Embryonic facial prominence (tissue), 1 donor: ENCODE measurements around the gene SCCPDH.

Experiments used
- DNase-seq: peaks from one replicate; pipeline ENCODE4 v3.0.0-alpha.2; 2016; ENCODE audit errors: extremely low spot score

The SCCPDH gene

DNA sequence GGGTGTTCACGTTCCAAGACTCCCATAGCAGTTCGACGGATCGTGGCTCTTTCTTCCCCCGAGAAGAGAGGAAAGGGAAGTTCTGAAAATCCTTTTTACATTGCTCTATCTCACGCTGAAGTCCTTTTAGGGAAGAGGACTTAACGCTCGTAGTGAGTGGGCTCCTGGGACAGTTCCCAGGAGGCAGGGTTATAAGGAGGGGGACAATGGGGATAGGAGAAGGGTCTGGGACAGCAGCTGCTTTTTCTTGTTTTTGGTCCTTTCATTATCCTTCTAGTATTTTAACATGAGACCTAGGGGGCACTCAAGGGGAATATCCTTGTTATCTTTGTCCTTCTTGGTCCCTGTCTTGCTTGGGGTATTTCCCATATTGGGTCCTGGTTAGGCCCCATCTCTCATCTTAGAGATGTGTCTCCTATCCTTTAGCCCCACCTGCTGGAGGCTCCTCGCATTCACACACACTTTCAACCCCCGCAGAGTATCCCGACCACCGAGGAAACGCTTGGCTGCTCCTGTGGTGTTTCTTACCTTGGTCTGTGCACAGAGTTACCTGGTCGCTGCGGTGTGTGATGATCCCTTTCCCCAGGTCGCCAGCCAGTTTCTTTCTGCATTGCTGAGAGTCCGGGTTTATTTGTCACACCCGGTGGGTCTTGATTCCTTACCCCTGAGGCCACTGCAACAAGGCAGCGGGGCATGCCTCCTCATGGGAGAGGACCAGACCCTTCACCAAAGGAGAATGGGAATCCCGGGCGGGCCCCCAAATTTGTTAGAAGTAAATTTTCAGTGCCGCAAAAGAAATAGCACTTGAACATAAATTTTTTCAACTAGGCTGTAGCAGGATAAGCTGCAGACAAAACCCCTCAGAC is 29.7 kb downstream of the SCCPDH start:
- no peak for DNase-seq

DNA sequence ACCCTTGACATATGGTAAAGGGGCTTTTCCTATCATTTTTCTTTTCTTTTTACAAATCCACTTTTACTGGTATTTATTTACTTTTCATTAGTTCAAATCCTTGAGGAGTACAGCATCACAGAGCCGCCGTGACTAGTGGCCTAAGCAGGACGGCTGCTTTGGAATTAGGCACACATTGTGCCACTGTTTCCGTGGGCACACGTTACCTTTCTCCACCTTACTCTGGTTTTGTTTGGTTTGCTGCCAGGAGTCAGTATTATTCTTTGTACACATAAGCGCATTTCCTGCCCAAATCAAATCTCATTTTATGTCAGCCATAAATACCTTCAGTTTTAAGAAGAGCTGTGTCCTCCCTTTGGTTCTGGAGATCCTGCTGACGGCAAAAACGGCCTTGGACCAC is 31.2 kb downstream of the SCCPDH start:
- no peak for DNase-seq

DNA sequence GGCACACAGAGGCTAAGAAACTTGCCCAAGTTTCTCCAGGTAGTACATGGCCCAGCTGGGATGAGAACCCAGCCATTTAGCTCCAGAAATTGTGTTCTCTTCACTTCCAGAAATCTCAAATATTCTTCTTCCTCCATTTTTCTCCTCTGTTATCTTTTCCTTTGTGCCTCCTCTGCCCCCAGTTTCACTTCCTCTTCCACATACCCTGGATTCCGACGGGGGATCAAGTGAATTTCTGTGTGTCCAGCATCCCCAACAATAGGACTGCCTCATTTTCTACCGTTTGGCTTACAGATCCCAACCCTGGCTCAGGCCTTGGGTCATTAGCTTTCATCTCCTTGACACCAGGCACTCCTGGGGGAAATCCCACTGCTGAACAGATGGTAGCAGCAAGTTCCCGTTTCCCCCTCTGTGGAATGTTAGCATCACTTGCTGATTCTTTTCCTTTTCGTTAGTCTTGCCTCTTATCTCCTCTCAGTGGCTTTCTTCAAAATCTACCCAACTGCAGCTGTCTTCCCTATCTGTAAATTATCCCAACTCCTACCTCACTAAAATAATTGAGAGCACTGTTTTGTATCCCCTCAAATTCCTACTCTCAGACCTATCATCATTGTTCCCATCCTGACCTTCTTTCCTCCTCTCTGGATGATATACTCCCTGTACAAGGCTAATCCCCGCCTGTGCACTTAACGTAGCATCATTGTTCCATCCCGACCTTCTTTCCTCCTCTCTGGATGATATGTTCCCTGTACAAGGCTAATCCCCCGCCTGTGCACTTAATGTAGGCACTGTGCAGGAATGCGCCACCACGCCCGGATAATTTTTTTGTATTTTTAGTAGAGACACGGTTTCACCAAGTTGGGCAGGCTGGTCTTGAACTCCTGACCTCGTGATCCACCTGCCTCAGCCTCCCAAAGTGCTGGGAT is 36.5 kb downstream of the SCCPDH start:
- no peak for DNase-seq

DNA sequence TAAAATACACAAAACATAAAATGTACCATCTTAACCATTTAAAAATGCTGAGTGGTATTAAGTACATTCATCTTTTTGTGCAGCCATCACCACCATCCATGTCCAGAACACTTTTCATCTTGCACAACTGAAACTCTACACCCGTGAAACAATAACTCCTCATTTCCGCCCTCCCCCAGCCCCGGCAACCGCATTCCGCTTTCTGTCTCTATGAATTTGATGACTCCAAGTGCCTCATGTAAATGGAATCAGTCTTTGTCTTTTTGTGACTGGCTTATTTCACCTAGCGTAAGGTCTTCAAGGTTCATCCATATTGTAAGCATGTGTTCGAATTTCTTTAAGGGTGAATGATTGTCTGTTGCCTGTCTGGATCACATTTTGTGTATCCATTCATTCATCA is 37.2 kb downstream of the SCCPDH start:
- no peak for DNase-seq

DNA sequence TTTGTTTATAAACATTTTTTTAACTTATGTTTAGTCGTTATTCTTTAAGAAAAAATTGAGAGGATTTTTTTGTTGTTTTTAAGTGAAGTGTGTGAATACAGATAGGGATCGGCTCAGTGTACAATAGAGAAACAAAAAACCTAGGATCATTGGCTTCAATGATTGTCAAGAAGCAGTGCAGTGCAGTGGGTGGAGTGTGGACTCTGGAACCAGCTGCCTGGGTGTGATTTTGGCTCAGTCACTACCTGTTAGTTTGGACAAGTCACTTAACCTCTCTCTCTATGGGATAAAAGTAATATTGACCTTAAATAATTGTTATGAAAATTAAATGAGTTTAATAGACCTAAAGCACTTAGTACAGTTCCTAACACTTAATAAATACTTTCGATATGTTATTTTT is 41.3 kb downstream of the SCCPDH start:
- no peak for DNase-seq

DNA sequence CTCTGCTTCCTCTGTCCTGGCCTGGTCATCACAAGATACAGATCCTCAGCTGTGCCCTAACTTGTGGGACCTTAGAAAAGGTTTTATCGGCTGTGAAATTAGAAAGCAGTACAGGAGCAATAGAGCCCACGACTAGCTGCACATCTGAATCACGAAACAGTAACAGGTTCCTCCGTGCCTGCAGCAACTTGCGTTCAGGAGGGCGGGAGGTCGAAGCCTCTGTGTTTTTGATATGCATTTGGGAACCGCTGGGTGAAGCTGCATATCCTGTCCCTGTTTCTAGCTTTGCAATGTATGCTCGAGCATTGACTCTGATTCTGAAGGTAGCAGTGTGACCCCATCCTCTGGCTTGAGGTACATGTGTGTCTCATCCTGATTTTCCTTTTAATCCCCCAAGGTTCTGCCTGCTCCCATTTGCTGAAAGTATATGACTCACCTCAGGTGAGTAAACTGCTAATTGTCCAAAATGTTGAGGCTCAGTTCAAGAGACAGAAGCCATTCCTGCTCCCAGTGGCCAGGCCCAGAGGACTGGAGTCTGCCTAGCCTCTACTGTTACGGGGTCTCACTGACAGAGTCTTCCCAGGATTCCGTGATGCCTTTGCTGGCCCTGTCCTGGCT is 44.3 kb downstream of the SCCPDH start:
- no peak for DNase-seq

DNA sequence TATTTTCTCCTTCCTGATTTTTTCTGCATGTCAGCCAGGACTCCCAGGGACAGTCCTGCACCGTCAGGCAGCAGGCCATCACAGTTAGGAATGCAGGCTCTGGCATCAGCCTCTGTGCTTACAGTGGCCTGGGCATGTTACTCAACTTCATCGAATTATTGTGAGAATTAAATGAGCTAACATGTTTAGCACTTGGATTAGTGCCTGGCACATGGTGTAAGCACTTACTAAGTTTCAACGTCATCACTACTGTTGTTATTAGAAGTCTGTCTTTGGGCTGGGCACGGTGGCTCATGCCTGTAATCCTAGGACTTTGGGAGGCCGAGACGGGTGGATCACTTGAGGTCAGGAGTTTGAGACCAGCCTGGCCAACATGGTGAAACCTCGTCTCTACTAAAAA is 45.1 kb downstream of the SCCPDH start:
- DNase-seq: no peak

DNA sequence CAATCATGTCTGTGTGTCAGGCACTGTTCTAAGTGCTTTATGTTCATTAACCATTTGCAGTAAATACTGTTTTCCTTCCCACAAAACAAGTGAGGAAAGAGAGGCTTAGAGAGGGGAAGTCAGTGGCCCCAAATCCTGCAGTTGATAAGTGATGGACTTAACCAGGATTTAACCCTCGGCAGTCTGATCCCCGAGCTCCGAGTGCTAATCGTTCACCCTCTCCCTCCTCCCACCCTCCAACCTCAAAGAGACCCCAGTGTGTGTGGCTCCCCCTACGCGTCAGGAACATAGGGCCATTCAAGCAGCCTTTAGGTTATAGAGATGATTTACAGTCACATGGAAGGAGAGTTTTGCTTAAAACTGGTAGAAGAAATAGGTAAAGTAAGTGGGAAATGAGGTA is 47.2 kb downstream of the SCCPDH start:
- no peak for DNase-seq

DNA sequence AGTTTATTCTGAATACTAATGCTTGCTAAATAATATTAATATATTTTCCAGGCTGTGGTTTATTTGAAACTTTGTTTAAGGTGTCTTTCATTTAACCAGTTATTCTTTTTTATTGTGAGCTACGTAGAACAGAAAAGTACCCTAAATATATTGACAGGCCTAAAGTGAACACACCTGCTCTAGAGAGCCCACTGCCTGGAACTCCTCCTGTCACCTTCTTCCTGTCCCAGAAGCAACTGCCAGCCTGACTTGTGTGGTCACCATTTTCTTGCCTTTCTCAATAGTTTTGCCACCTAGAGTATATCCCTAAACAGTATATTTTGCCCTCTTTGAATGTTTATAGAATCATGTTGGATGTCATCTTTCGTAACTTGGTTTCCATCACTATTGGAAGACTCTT is 48.5 kb downstream of the SCCPDH start:
- DNase-seq: no peak

DNA sequence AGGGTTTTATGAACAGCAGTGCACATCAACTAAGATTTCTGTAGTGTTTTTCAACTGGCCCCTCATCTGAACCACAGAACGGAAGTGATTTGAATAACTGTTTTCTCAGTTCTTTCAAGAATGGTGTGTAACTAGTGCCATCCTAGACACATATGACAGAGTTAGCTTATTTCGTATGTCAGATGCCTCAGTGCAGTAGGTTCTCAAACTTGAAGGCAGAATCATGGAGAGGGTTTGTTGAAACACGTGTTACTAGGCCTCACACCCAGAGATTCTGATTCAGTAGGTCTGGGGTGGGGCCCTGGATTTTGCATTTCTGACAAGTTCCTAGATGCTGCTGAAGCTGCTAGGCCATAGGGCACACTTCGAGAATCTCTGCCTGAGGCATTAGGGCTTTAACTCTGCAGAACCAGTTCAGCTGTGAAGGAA is 49.0 kb downstream of the SCCPDH start:
- DNase-seq: no peak

DNA sequence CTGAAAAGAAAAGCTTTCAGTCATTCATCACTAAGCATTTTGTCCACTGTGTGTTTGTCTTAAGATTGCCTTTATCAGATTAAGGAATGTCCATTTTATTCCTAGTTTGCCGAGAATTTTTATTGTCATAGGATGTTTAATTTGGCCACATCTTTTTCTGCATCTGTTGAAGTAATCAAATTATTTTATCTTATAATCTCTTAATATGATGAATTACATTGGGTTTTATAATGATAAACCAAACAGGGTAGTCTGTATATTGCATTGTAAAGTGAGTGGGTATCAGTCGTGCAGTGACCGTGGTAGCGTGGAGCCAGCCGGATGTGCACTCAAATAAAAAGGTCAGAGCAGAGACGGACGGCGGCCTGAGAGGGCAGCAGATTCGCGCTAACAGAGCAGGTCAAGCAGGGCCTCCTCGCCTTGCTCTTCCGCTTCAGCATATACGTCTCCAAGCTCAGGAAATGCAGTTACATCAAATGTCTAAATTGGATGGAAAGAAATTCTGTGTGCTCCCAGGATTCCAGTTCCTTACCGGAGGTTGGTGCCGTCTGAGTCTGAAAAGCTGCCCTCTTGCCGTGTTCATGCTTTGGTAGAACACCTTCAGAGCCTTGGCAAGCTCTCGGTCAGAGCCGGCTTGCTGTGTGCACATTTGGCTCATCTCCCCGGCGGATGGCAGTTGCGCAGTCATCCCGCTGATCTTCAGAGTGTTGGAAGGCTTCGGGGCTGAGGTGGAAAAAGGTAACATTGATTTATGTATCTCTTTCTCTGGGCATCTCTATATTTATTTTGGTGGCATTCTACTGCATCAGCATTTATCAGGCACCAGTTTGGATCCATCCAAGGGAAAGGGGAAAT is 51.5 kb downstream of the SCCPDH start:
- no peak for DNase-seq

DNA sequence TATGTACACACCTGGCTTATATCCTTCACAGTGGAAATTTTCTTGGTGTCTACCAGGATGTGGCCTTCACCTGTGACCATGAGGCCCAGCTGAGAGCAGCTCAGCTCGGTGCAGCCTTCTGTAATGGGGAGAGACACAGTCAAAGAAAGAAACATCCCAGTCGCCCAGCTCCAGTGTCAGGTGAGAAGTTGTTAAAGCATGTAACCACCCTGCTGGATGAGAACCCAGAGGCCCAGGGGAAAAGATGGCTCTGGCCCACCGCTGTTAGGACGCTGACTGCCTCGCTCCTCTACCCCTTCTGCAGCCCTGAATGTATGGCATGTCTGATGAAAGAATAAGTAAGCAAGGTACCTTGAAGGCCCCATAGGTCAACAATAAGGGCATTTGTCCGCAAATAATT is 52.7 kb downstream of the SCCPDH start:
- DNase-seq: no peak

DNA sequence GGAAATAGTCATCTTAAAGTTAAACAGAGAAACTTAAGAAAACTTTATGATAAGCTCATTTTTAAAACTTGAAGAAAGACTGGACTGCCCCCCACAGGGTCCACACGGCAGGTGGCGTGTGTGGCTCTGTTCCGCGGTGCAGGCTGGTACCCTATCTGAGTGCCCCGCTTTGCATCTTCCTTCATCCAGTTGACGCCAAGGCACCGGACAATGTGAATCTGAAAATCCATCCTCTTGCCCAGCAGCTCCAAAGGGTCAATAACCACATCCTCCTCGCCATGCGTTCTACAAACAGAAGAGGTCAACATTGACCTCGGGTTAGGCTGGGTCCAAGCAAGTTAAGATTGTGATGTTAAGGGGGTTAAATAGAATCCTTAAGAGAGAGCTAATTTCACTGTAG is 54.5 kb downstream of the SCCPDH start:
- no peak for DNase-seq

DNA sequence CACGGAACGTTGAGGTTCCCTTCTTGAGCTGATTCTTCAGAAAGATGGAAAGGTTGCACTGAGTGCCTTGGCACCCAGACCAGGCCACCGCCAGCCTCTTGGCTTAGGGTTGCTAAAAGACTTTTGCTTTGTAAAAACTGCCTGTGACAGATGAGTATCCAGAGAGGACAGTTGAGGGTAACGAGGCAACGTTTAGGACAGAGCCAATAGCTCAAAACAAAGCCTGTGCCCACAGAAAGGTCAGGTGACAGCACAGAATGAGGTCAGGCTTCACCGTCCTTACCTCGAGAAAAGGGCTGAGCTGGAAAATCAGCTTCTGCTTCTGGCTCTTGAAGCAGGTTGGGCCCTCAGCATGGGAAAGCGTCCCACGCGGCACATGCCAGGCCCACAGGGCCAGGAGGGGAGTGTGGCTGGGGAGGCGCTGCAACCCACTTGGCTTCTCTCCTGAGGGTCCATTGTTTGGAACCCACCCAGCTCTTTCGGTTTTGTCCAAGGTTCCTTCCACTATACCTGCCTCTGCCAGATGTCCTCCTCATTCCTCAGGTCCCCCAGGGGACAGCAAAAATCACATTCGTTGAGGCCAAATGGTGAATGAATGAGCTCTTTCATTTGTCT is 55.5 kb downstream of the SCCPDH start:
- DNase-seq: no peak

DNA sequence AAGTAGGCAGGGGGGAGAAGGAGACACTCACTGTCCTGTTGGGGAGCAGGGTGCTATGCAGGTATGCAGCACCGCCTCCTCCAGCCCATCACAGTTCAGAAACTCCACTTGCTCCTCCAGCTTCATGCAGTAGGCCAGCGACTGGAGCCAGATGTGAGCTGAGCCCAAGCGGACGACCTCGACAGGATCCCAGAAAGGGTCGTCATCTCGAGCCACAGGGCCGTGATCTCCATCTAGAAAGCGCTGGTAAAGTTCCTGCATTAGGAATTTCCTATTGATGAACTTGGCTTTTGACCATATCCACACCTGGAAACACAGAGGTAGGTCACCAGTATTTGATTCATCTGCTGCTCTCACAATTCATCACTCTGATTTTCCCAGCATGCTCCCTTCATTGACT is 56.1 kb downstream of the SCCPDH start:
- DNase-seq: no peak

DNA sequence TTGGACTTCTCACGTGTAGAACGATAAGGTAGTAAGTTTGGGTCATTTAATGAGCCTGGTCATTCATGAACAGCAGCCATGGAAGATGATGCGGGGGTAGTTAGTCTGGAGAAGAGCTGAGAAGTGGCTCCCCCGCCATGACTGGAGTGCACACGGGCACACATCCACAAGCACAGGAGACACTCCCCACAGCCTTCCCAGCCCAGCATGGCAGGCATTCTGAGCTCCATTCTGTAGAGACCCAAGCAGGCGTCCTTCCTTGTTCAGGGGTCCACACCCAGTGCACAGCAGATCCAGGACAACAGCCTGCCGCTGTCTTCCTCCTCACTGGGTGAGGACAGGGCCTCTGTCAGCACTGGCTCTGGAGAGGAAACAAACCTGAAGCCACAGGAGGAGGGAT is 57.0 kb downstream of the SCCPDH start:
- no peak for DNase-seq

DNA sequence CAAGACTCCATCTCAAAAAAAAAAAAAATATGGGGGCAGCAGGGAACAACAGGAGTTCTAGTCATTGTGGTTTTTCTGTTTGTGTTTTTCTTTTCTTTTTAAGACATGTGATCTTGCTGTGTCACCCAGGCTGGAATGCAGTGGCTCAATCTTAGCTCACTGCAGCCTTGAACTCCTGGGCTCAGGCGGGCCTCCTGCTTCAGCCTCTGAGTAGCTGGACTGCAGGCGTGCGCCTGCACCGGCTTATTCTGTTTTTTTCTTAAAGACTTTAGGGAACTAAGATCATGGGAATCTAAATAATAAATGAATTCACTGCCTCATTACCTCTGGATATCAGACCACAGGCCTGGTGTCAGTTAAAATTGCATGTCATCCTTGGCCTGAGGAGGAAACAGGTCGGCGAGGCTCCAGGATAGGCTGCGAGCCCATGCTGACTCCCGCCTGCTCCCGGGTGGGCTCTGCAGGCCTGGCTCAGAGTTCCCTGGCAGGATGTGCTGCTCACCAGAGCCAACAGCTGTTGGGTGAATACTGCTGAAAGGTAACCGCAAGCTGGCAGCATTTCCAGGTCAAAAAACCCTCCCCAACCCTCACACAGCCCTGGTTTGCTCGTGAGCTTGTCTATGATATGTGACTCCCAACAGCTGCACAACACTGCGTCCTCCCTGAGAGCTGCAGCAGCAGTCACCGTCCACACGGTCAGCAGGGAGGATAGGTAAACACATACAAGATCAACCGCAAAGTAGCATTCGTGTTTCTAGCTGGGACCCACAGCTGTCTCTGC is 58.1 kb downstream of the SCCPDH start:
- no peak for DNase-seq

DNA sequence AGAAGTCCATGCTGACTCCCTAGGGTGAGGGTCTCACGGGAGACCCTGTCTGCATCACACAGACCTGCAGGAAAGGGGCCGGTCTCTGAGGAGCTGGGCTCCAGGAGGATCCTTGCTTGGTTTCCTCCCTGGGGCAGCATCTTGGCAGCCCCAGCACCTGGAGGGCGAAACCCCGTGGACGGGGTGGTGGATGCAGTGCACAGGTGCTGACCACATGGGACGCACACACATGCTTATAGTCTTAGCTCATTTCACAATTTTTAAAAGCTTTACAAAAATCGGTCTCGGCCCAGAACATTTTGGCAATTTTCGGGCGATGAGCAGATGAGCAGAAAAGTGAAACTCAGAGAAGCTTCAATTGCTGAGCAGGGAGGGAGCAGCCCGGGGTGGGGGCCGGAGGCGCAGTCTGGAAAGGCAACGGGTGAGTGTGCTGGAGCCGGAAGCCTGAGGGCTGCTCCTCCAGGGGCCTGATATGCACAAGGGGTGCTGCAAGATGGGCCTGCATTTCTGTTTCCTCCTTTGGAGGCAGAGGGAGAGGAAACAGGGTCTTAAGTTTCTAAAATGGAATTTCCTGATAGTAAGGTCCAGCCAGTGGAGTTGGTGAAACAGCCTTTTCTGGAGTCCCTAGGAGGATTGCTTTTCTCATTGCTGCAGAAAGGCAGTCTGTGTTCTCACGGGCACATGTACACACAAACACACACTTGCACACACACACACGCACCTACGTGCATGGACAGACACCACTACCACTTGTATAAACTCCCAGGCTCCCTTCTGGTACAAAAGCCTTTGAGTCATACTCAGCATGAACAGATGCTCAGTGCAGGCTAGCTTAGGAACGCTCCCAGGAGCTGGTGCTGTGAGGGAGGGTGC is 60.6 kb downstream of the SCCPDH start:
- DNase-seq: no peak

DNA sequence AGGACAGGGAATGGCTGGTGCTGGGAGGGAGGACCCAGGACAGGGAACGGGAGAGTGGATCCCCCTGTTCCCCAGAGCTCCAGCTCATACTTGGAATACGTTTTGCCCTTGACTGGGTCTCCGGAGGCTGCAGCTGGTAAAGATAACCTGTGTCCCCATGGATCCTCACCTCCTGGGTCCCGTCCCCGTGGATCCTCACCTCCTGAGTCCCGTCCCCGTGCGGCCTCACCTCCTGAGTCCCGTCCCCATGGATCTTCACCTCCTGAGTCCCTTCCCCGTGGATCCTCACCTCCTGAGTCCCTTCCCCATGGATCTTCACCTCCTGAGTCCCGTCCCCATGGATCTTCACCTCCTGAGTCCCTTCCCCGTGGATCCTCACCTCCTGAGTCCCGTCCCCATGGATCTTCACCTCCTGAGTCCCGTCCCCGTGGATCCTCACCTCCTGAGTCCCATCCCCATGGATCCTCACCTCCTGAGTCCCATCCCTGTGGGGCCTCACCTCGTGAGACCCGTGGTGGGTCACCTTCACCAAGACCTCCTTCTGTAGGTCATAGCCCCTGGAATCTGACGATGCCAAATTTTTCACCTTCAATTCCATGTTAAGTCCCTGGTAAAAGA is 61.4 kb downstream of the SCCPDH start:
- no peak for DNase-seq
